HG03457 (cell line): ENCODE results near the gene TDRD10.

Experiments
- ATAC-seq: cut with Tn5 transposase; IDR thresholded peaks from one replicate; pipeline ENCODE4 v1.9.1; 2021; ENCODE audit warnings: moderate number of reproducible peaks; ENCODE audit not compliant: unreplicated experiment

TDRD10 gene, protein sequence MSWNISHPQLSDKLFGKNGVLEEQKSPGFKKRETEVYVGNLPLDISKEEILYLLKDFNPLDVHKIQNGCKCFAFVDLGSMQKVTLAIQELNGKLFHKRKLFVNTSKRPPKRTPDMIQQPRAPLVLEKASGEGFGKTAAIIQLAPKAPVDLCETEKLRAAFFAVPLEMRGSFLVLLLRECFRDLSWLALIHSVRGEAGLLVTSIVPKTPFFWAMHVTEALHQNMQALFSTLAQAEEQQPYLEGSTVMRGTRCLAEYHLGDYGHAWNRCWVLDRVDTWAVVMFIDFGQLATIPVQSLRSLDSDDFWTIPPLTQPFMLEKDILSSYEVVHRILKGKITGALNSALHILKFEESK

GRCh38 chr1:154502066-154502743 lies at the start of gene TDRD10, which contains the start of gene SHE:
Gene TDRD10, plus strand, starts transcription at chr1:154502219. Its CDS starts 4,685 bp downstream, at chr1:154506904.
Gene SHE, minus strand, starts transcription at chr1:154502412. Its CDS starts 386 bp downstream, at chr1:154502026.
- no peak for ATAC-seq

- ATAC-seq = no peak
Observed at GRCh38 chr1:154453161-154453560, 48.9 kb upstream of the TDRD10 start.

DNA sequence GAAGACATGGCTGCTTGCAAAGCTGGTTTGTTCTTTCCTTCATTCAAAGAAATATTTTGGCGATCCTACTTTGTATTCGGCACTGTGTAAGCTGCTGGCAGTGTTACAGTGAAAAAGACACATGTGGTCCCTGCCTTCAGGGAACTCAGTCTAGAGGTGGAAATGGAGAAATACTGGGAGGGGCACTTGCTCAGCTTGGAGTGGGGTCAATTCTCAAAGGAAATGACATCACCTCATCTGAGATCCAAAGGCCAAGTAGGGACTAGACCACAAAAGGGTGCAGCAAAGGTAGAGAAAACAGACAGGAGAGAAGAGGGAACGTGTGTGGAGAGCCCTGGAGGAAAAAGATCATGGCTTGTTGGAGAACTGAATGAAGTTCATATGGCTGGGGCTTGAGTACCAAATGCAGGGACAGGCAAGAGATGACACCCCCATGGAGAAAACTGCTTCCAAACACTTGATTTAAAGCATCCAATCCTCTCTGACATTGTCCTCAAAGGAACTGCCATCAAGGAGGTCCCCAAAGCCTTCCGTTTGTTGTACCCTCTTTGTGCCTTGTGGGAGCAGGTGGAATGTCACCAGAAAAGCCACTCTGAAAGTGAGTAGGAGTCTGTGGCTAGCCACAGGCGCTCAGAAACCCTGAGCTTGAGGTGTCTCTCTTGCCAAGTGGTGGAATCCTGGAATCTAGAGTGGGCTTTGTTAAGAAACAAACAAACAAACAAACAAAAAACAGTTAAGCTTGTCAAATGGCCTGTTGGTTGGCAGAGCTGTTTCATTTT lies 48.3 kb upstream of the TDRD10 start:
- no peak for ATAC-seq

DNA sequence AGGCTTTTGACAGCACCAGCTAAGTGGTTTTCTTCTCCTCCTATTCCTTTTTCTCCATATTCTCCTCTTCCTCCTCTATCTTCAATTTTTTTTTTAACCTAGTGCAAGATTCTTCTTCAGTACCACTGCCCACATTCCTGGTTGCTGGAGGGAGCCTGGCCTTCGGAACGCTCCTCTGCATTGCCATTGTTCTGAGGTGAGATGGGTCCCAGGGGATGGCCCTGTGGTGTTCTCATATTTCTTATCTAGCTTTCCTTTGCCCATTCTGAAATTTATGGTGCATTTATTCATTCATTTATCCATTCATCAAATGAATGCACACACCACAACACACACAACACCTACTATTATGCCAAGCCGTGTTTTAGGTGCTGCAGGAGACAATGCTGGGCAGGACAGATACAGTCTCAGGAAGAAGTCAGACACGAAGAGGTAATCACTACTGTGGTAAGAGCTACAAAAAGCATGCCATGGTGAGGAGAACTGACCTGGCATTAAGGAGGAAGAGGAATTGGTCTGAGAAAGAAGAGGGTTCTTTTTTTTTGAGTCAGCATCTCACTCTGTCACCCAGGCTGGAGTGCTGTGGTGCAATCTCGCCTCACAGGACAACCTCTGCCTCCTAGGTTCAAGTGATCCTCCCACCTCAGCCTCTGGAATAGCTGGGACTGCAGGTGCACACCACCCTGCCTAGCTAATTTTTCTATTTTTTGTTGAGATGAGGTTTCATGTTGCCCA lies 47.5 kb upstream of the TDRD10 start:
- ATAC-seq = no peak

DNA sequence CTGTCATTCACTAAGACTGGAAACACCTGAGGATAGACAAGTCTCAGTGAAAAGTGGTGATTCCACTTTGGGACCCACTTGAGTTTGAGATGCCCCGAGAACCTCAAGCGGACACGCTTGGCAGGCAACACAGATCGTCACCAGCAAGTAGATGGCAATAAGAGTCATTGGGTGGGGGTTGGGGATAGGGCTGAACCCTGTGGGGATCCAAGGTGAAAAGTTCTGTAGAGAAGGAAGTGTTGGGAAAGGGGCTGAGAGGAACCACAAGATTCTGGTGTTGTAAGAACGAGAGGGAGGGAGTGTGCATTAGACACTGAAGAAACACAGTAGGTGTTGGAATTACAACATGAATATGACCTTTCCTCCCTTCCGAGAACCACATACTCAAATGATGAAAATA lies 45.4 kb upstream of the TDRD10 start:
- ATAC-seq = no peak

- ATAC-seq = no peak
Observed at GRCh38 chr1:154459080-154459479, 42.9 kb upstream of the TDRD10 start.

DNA sequence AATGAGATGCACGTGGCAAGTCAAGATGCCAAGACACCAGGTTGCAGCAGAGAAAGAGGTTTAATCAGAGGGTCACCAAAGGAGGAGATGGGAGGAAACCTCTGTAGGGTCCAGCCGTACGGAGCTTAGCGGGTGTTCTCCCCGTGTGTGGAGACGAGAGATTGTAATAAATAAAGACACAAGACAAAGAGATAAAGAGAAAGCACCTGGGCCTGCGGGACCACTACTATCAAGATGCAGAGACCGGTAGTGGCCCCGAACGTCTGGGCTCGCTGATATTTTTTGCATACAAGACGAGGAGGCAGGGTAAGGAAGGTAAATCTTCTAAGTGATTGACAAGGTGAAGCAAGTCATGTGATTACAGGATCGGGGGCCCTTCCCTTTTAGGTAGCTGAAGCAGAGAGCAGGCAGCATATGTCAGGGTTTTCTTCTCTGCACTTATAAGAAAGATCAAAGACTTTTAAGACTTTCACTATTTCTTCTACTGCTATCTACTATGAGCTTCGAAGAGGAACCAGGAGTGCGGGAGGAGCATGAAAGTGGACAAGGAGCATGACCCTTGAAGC lies 41.2 kb upstream of the TDRD10 start:
- no peak for ATAC-seq

GRCh38 chr1:154463512-154463990 lies 38.5 kb upstream of the TDRD10 start:
- ATAC-seq = no peak

GRCh38 chr1:154465621-154466195 lies 36.3 kb upstream of the TDRD10 start:
- ATAC-seq = no peak

GRCh38 chr1:154466206-154466605 lies 35.8 kb upstream of the TDRD10 start:
- ATAC-seq = no peak

DNA sequence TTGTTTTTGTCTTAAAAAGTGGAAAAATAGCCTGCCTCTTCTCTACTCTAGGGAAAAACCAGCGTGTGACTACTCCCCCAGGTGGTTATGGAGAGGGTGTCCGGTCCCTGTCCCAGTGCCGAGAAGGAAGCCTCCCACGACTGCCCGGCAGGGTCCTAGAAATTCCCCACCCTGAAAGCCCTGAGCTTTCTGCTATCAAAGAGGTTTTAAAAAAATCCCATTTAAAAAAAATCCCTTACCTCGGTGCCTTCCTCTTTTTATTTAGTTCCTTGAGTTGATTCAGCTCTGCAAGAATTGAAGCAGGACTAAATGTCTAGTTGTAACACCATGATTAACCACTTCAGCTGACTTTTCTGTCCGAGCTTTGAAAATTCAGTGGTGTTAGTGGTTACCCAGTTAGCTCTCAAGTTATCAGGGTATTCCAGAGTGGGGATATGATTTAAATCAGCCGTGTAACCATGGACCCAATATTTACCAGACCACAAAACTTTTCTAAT lies 35.0 kb upstream of the TDRD10 start:
- ATAC-seq = no peak

DNA sequence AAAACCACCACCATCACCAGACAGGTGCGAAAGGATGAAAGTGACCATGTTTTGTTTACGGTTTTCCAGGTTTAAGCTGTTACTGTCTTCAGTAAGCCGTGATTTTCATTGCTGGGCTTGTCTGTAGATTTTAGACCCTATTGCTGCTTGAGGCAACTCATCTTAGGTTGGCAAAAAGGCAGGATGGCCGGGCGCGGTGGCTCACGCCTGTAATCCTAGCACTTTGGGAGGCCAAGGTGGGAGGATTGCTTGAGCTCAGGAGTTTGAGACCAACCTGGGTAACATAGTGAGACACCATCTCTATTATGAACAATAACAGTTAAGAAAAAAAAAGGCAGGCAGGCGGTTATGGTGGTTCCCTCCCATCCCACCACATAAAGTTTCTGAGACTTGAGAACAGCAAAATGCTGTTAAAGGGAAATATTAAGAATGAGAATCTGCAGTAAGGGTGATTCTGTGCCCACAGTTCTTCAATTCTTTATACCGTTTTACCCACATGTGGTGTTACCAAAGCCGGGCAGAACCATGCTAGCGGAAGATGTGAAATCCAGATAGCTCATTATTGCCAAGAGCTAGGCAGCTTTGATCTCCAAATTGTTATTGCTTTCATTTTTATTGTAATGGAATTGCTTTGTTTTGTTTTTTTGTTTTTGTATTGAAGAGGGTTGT lies 34.5 kb upstream of the TDRD10 start:
- no peak for ATAC-seq

- no peak for ATAC-seq
Observed at GRCh38 chr1:154468535-154469250, 33.3 kb upstream of the TDRD10 start.

- ATAC-seq = no peak
Observed at GRCh38 chr1:154469844-154470560, 32.0 kb upstream of the TDRD10 start.

DNA sequence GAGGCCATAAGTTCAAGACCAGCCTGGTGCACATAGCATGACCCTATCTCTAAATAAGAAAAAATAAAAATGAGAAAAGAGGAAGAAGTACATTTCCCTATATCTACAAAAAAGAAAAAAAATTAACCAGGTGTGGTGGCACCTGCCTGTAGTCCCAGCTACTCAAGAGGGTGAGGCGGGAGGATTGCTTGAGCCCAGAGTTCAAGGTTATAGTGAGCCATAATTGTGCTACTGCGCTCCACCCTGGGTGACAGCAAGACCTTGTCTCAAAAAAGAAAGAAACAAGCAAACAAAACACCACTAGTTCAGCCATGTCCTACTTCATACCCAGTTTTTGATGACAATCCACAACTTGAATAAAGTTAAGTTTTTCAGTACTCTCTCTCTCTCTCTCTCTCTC lies 30.7 kb upstream of the TDRD10 start:
- ATAC-seq = no peak

DNA sequence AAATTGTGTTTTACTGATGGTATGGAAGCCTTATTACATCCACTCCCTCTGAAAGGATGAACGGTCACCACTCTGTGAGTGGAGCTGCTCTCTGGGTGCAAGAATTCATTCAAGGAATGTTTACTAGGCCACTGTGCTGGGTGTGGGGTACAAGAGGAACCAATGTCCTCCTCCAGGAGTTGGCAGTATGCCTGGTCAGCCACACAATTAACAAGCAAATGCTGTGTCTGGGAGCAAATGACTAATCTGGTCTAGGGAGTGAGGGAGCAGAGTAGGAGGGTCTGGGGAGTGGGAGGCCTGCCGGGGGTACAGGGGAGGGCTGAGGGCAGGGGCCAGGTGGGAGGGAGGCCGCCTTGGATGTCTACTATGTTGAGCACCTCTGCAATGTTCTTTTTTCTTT lies 27.2 kb upstream of the TDRD10 start:
- no peak for ATAC-seq

DNA sequence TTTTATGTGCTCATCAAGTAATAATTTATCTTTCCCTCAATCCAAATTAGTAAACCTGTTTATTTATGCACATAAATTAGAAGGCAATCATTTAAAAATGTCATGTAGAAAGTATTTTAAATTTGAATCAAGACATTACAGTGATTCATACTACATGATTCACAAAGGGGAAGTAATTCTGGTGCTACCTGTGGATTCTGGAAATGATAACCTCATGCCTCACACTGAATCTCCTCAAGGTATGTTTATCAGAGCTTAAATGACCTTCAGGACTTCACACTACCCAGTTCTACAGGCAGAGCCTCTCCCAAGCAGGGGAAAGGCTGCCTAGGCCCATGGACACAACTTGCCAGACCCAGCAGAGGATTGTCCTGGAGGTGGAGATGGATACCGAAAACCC lies 25.2 kb upstream of the TDRD10 start:
- ATAC-seq = no peak

- no peak for ATAC-seq
Observed at GRCh38 chr1:154478013-154478412, 24.0 kb upstream of the TDRD10 start.
